HuH-7.5 (cell line): Measurements from ENCODE around the gene ZNF318.
"Not testable (repeated sequence)": the region's sequence is repeated elsewhere in the genome, so short reads cannot be mapped to it uniquely, and the experiment has no call there.

Source experiments
- DNase-seq: peaks from one replicate; pipeline ENCODE4 v3.0.0; 2011; ENCODE audit warnings: low spot score

ZNF318 gene

DNA sequence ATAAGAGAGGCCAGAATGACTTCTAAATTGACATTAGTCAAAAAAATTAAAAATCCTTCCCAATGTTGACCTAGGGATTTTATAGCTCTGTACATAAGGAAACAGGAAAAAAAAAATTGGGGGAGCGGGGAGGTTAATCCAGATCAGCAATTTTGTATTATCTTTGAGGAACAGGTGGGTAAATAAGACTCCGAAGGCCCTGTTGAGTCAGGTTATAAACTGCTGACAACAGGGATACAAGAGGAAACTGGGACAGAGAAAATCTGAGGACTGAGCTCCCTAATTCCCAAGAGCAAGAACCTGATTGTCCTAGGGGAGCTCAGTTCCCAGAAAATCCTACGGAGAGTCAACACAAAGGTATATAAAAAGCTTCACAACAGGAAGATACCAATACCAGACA lies 34.0 kb downstream of the ZNF318 start:
- no peak for DNase-seq

DNA sequence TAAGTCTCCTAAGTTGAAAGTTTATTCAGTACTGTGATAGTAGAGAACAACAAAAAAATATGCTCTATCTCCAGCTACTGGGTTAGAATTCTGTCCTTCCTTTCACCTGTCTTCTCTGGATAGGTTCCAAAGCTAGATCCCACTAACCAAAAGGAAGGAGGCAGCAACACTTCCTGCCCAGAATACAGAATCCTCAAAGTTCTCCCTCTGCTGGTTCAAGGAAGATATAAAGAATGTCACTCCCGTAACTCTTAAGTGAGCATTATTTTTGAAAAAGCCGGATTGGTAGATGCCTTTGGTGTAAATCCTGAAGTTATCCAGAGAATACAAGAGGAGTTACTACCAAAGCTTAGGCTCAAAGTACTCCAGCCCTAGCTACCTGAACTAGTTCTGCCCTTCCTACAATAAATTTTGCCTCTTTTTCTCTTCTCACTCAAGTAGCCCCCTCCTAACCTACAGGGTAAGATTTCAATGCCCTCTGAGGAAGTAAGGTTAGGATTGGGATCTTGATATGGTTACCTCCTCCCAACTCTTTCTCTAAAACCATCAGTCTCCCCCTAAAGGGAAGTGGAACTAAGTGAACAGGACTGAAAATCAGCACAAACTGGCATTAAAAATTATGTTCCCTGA lies 34.9 kb downstream of the ZNF318 start:
- peak; percentile 8 for DNase-seq

GRCh38 chr6:43331891-43332290 lies 37.6 kb downstream of the ZNF318 start:
- DNase-seq = no peak

- DNase-seq = no peak
Observed at GRCh38 chr6:43331470-43331869, 38.0 kb downstream of the ZNF318 start.

- no peak for DNase-seq
Observed at GRCh38 chr6:43328528-43328927, 40.9 kb downstream of the ZNF318 start.

DNA sequence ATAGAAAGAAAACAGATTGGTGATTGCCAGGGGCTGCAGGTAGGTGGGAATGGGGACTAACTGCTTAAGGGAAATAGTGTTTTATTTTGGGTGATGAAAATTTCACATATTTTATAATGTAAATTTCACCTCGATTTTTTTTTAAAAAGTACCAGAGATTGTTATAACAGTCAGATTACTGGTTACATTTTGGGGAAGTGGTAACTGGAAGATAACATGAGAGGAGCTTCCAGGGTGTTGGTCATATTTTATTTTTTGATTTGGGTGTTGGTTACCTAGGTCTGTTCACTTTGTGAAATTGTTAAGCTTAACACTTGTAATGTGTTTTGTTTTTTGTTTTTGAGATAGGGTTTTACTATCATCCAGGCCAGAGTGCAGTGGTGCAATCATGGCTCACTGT lies 43.6 kb downstream of the ZNF318 start:
- no peak for DNase-seq

GRCh38 chr6:43318011-43318410 lies 51.4 kb downstream of the ZNF318 start:
- DNase-seq = no peak

GRCh38 chr6:43313813-43314212 lies 55.6 kb downstream of the ZNF318 start:
- no peak for DNase-seq

DNA sequence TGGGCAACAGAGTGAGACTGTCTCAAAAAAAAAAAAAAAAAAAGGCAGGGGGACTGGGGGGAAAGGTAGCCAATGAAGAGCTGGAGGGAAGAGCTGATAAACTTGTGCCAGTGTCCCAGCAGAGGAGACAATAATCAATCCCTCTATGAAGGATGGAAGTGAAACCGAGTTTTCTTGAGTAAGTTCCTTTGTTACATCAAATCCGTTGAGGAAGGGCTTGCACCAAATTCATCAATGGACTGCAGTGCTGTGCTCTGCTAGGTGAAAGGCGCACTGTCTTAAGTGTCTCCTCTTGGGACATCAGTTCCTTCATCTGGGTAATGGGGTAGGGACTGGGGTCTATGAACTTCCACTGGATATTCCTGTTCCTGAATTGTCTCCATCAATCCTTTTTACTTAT lies 57.8 kb downstream of the ZNF318 start:
- DNase-seq = no peak

GRCh38 chr6:43310624-43311023 lies 58.8 kb downstream of the ZNF318 start:
- DNase-seq = no peak

DNA sequence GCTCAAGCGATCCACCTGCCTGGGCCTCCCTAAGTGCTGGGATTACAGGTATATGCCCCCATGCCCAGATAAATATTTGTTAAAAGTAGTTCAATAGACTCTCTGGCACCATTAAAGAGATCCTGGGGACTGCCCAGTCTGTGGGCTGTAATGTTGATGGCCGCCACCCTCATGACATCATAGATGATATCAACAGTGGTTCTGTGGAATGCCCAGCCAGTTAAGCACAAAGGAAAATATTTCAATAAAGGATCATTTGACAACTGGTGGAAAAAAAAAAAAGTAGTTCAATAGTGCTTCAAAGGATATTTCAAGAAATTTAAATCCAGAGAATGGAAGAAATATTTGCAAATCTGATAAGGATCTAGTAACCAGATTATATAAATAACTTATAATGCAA lies 59.3 kb downstream of the ZNF318 start:
- no peak for DNase-seq

DNA sequence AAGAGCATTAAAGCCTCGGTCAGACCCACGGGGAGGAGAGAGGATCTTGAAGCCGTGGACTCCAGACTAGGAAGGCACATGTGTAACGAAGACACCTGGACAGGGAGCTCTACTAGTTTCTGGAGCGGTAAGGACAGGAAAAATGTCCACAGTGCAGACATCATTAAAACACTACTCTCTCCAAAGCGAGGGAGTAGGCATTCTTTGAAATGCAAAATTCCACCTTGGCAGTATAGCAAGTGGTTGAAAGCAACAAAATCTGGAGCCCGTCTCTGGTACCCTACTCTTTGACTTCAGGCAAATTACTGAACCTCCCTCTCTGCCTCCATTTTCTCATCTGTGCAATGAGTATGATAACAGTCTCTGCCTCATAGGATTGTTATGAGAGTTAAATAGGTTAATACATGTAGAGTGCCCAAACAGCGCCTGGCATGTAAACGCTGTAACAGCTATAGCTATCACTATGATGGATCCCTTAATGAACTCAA lies 60.4 kb downstream of the ZNF318 start:
- DNase-seq = no peak

DNA sequence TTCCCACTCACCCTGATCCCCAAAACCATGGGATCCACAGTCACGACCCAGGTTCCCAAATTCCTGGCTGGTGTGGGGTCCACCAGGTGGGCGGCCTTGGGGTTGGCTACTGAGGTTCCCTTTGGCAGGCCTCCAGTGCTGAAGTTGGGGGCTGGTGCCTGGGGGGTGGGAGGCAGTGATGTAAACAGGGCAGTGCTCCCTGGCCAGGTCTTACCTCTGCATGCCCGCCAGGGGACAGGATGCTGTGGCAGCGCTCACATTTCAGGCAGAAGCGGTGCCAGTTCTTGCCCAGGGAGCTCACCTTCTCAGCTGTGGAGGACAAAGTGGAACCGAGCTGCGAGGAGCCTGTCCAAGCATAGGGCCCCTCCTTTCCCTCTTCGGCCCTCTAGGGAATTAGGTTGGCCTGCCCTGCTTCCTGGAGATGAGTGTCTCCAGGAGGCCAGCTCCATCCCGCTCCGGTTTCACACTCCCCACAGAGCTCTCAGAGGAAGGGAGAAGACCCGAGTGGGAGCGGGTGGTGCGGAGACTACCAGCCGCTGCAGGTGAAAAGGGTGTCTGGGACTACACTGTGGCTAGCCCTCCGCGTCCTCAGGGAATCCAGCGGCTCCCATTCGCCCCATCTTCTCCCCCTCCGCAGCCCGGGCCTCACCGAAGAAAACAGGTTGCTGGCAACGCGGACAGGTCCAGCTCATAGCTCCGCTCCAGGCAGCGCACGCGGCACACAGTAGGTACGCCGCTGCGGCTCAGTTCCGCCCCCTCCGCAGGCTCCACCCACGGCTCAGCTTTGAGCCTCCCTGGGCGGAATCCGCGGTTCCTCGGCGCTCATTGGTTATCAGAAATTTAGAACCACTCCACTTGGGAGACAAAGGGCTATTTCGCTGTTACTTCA lies 61.1 kb downstream of the ZNF318 start, which contains the start of gene CRIP3:
CRIP3 (minus strand) TSS at position 726 of the 889 bp plus-strand sequence; CDS start at position 692, 34 bp downstream.
- no peak for DNase-seq

GRCh38 chr6:43307451-43308100 lies 61.9 kb downstream of the ZNF318 start:
- DNase-seq = no peak

DNA sequence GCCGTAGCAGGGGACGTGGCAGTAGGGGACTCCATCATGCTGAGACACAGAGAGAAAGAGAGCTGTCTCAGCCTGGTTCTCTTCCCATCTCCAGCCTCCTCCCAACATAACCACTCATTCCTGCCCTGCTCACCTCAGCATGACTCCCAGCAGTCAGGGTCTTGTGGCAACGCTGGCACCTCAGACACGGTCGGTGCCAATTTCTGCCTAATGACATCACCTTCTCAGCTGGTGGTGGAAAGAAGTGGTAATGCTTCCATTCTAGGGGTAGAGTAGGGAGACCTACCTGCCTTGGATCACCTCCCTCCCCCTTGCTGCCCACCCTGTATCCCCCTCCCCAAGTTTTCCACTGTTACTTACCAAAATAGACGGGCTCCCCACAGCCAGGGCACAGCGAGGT lies 63.4 kb downstream of the ZNF318 start:
- DNase-seq = no peak

DNA sequence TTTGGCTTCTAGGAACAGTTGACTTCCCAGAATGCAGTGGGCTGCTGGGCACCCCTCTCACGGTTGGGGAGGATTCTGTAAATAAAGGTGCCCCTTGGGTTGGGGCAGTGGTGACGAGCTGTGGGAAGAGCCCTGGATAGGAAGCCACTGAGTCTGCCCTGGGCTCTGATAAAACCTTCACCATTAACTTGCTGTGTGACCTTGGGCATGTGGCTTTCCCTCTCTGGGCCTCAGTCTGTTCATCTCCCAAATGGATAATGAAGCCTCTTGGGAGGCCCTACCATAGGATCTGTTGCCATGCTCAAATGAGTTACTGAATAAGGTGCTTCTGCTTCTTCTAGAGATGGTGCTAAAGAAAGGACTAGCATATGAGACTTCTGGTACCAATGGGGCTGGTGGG lies 64.6 kb downstream of the ZNF318 start:
- no peak for DNase-seq

- no peak for DNase-seq
Observed at GRCh38 chr6:43304361-43304760, 65.1 kb downstream of the ZNF318 start.

DNA sequence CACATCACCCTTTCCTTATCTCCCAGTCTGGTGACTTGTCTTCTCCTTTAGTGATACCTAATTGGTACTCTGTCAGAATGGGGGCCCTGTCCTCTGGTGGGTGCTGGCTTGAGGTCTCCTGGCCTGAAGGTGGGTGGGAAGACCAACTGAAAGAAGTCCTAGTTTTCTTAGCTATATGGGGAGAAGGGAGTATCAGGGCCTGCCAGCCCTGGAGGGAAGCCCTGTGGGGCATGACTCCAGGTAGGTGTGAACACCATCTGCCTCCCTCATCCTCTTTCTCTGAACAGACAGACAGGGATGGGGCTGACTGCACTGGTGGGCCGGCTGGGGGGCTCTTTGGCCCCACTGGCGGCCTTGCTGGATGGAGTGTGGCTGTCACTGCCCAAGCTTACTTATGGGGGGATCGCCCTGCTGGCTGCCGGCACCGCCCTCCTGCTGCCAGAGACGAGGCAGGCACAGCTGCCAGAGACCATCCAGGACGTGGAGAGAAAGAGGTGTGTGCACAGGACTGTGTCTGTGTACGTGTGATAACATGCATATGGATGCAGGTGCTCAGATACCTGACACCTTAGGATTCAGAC lies 65.6 kb downstream of the ZNF318 start:
- DNase-seq = no peak

DNA sequence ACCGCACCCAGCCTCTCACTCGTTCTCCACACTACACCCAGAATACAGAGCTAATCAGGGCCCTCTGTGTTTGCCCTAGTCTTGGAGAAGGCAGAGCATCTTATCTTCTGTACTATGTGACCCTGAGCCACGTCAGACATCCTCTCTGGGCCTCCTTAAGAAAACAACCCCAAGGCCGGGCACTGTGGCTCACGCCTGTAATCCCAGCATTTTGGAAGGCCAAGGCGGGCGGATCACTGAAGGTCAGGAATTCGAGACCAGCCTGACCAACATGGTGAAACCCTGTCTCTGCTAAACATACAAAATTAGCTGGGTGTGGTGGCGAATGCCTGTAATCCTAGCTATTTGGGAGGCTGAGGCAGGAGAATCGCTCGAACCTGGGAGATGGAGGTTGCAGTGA lies 66.4 kb downstream of the ZNF318 start:
- DNase-seq = not testable (repeated sequence)

DNA sequence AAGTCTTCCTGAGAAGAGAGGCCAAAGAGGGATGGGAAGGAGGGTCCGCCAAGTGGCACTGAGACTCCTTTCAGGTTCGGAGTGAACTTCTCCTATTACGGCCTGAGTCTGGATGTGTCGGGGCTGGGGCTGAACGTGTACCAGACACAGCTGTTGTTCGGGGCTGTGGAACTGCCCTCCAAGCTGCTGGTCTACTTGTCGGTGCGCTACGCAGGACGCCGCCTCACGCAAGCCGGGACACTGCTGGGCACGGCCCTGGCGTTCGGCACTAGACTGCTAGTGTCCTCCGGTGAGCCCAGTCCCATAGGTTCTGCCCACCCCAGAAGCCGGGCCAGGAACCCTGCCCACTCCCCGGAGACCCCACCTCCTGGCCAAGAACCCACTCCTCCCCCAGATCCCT lies 67.3 kb downstream of the ZNF318 start:
- no peak for DNase-seq

DNA sequence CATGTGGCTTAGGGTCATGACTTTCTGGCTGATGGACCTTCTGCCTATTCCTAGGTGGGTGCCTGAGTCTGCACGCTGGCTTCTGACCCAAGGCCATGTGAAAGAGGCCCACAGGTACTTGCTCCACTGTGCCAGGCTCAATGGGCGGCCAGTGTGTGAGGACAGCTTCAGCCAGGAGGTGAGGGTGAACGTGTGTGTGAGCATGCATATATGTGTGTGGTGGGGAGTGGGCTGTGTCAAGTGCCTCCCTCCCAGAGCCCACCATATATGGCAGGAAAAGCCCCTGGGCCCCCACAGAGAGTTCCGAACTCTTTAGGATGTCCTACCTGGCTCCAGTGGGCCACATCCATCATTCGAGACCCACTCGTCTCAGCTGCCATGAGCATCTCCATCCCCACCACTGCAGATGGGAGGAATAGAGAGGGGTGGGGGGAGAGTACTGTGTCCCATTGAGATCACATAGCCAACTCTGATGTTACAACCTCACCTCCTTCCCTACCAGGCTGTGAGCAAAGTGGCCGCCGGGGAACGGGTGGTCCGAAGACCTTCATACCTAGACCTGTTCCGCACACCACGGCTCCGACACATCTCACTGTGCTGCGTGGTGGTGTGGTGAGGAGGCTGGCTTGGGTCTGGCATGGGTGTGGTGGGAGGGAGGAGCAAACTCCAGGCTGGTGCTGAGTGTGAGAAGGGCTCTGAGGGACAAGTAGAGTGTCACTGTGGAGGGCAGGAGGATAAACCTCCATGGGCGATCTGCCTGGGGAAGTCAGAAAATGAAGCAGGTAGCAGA lies 68.2 kb downstream of the ZNF318 start:
- DNase-seq = no peak
